ENCODE results near the gene MINK1. TPM values are rescaled to one million over a fixed set of nuclear protein-coding genes. Genes with fewer than 3 reads are reported as not detected.

The MINK1 gene
- total RNA-seq, 1 donor from 2014 or later, result 20.5 TPM

DNA sequence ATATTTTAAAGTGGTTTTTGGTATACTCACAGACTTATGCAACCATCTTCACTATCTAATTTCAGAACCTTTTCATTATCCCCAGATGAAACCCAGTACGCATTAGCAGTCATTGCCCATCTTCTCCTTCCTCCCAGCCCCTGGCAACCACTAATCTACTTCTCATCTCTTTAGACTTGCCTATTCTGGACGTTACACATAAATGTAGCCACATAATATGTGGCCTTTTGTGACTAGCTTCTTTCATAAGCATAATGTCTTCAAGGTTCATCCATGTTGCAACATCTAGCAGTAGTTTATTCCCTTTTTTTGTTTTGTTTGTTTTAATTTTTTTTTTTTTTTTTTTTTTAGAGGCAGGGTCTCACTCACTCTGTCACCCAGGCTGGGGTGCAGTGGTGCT is 37.7 kb downstream of the MINK1 start:
- no peak for DNase-seq (ENCODE audit: low read depth in 2 of 2)

DNA sequence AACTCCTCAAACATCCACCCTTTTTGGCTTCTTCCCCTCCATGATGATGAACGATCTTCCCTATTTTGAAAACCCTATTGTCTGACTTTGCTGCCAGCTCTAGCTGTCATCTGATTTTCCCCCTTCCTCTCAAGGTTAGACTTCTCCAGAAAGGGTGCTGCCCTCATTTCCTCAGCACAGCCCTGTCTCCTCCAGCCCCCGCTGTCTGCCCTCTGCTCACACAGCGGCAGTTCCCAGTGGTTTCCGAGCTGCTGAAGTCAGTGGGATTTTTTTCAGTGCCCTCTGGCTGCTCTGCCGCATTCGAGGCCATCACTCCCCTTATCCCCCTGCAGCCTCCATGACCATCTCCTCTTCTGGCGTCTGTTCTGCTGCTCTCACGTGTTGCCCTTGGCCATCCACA is 39.6 kb downstream of the MINK1 start:
- DNase-seq (ENCODE audit: low read depth in 2 of 2), result peak in 1 of 2 donors; percentile 76

- DNase-seq (ENCODE audit: low read depth in 2 of 2), result no peak
Measured at GRCh38 chr17:4877089-4877488, 43.9 kb downstream of the MINK1 start.

DNA sequence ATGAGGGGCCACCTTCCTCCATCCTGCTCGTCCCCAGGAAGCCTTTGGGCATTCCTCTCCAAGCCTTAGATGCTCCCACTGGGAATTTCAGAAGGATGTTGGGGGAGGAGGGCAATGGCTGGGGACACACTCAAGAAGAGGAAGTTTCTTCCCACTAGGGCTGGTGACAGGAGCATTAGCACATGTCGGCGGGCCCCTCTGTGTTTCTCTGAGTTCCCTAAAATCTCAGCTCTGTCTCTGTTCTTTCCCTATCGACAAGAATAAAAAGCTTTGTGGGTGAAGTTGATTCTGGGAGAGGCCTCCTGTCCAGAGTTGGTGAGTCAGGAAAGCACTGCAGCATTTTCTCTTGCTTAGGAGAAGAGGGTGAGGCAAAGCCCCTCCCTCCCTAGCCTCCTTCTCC is 46.5 kb downstream of the MINK1 start:
- DNase-seq (ENCODE audit: low read depth in 2 of 2), result no peak

DNA sequence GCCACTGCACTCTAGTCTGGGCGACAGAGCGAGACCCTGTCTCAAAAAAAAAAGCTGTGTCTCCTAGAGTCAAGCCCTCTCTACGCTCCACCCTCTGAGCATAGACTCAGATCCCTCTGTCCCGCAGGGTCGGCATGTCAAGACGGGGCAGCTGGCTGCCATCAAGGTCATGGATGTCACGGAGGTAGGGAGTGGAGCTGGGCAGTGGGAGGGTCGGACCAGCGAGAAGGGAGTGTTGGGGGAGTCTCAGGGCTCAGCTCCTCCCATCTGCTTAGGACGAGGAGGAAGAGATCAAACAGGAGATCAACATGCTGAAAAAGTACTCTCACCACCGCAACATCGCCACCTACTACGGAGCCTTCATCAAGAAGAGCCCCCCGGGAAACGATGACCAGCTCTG is 47.7 kb downstream of the MINK1 start:
- no peak for DNase-seq (ENCODE audit: low read depth in 2 of 2)

GRCh38 chr17:4881761-4882555 is 48.8 kb downstream of the MINK1 start:
- peak; percentile 26 to 67 for DNase-seq (ENCODE audit: low read depth in 2 of 2)

DNA sequence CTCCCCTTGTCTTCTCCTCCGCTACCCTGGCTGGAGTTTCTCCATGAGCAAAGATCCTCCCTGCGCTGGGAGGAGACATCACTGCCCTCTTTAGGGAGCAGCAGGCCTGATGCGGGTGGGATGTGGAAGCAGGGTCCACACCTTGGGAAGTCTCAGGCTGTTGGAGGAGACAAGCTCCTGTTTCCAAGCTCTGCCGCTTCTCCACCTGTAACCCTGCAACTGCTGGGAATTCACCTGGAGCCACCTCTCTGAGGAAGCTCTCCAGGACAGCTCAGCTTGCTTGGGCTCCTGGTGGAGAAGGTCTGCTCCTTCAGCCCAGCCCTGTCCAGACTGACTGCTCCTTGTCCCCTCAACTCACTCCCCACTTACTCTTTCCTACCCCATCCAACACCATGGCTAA is 51.3 kb downstream of the MINK1 start:
- DNase-seq (ENCODE audit: low read depth in 2 of 2), result no peak

GRCh38 chr17:4886830-4887229 is 53.7 kb downstream of the MINK1 start:
- DNase-seq (ENCODE audit: low read depth in 2 of 2), result no peak

DNA sequence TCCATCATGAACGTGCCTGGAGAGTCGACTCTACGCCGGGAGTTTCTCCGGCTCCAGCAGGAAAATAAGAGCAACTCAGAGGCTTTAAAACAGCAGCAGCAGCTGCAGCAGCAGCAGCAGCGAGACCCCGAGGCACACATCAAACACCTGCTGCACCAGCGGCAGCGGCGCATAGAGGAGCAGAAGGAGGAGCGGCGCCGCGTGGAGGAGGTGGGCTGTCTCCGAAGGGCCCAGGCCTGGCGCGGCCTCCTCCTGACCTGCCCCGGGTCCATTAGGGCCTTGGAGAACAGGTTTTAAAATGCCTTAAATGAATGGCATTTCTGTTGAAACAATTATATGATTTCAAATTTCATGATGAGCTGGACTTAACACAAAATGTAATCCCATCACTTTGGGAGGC is 54.4 kb downstream of the MINK1 start:
- DNase-seq (ENCODE audit: low read depth in 2 of 2), result no peak

DNA sequence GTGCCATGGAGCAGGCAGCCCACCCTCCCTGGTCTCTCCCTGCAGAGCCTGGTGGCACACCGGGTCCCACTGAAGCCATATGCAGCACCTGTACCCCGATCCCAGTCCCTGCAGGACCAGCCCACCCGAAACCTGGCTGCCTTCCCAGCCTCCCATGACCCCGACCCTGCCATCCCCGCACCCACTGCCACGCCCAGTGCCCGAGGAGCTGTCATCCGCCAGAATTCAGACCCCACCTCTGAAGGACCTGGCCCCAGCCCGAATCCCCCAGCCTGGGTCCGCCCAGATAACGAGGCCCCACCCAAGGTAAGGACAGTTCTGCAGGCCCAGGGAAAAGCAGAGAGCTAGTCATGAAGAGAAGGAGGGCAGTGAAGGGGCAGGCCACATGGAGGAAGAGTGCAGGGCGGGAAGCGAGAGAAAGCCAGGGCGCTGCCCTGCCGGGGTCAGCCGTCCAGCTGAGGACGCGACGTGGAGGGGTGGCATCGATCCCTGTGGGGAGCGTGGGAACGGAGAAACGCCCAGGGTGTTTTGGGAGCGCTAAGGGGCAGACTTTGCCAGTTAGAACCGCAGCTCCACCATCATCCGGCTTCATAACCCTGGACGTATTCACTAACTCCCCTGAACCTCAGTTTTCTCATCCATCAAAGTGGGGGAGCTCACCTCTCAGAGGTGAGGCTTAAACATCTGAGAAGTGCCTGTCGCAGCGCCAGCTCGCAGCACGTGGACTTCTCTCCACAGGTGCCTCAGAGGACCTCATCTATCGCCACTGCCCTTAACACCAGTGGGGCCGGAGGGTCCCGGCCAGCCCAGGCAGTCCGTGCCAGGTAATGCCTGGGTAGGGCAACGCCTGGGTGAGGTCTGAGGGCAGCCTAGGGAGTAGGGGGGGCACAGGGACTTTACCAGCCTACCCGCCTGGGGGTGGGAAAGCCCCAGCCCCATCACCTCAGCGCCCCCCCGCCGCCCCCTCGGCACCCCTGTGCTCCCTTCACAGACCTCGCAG is 58.6 kb downstream of the MINK1 start:
- DNase-seq (ENCODE audit: low read depth in 2 of 2), result no peak

- DNase-seq (ENCODE audit: low read depth in 2 of 2), result no peak
Measured at GRCh38 chr17:4892499-4893221, 59.5 kb downstream of the MINK1 start.

DNA sequence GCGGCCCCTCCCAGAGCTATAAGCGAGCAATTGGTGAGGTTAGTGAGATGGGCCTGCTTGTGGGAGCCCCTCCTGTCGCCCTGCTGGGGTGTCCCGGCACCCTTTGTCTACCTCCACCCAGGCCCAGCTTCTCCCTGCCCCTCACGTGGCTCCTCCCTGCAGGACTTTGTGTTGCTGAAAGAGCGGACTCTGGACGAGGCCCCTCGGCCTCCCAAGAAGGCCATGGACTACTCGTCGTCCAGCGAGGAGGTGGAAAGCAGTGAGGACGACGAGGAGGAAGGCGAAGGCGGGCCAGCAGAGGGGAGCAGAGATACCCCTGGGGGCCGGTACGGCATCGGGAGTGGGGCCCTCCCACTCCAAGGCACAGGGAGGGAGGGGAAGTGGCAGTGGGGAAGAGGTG is 60.1 kb downstream of the MINK1 start:
- DNase-seq (ENCODE audit: low read depth in 2 of 2), result no peak

GRCh38 chr17:4893721-4894560 is 60.8 kb downstream of the MINK1 start:
- DNase-seq (ENCODE audit: low read depth in 2 of 2), result no peak

GRCh38 chr17:4895121-4895520 is 62.0 kb downstream of the MINK1 start:
- no peak for DNase-seq (ENCODE audit: low read depth in 2 of 2)

- no peak for DNase-seq (ENCODE audit: low read depth in 2 of 2)
Measured at GRCh38 chr17:4895657-4896331, 62.7 kb downstream of the MINK1 start.

GRCh38 chr17:4896332-4897197 is 63.4 kb downstream of the MINK1 start:
- DNase-seq (ENCODE audit: low read depth in 2 of 2), result no peak

DNA sequence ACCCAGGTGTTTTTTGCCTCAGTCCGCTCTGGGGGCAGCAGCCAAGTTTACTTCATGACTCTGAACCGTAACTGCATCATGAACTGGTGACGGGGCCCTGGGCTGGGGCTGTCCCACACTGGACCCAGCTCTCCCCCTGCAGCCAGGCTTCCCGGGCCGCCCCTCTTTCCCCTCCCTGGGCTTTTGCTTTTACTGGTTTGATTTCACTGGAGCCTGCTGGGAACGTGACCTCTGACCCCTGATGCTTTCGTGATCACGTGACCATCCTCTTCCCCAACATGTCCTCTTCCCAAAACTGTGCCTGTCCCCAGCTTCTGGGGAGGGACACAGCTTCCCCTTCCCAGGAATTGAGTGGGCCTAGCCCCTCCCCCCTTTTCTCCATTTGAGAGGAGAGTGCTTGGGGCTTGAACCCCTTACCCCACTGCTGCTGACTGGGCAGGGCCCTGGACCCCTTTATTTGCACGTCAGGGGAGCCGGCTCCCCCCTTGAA is 64.1 kb downstream of the MINK1 start:
- DNase-seq (ENCODE audit: low read depth in 2 of 2), result no peak

DNA sequence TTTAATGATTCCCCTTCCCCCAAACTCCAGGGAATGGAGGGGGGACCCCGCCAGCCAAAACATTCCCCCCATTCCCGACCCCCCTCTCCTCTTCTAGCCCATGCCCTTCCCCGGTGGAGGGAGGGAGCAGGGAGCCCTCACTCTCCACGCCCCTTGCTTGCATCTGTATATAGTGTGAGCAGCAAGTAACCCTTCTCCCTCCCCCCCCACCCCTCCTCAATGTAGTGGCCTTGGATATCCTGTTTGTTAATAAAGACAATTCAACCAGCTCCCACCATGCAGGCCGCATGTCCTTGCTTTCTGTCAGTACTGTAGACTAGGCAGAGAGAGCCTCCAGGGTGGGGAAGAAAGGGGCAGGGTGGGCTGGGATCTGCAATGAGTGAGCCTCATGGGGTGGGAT is 64.6 kb downstream of the MINK1 start:
- DNase-seq (ENCODE audit: low read depth in 2 of 2), result no peak

- DNase-seq (ENCODE audit: low read depth in 2 of 2), result no peak
Measured at GRCh38 chr17:4898351-4898750, 65.2 kb downstream of the MINK1 start.
